Testis (tissue), 2 donors: ENCODE measurements around the gene SLC16A3.

Experiments
- POLR2A ChIP-seq: fragments of 450-650 bp; IDR thresholded peaks from one replicate; pipeline ENCODE4 v1.6.1; 2017; ENCODE audit warnings: antibody characterized with exemption, mild to moderate bottlenecking, moderate library complexity
- TF ChIP-seq, protein P1 (sequence below), 3 experiments: fragments of 450-650 bp in 2 of 3; fragments of 200-600 bp in 1 of 3; sonication (generic) in 1 of 3; IDR thresholded peaks; one replicate each; pipeline ENCODE4 v1.5.1; 2016 to 2019; ENCODE audit warnings: antibody characterized with exemption in 3 of 3, mild to moderate bottlenecking in 2 of 3, moderate library complexity in 1 of 3

DNA sequence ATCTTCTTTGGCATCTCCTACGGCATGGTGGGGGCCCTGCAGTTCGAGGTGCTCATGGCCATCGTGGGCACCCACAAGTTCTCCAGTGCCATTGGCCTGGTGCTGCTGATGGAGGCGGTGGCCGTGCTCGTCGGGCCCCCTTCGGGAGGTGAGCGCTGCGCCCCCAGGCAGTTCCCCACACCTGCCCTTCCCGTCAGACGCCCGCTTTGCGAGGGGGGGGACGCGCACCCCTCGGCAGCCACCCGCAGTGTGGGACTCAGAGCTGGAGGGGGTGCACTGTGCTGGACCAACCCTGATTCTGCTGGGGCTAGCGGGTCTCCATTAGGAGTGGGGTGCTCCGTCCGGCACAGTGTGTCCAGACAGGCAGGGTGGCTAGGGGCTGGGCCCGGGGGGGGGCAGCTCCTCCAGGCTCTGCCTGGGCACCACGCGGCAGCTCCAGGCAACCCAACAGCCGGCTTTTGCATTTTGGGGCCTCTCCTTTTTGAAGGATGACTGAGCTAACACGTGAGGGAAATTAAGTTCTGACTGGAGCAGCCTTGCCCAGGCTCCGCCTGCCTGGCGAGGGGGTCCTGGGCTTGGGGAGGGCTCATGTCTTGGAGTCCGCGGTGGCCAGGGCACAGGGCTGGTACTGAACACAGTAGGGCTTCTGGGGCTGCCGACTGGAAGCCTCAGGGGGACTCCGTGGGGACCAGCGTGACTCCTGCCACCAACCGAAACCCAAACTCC, 9.1 kb downstream of the SLC16A3 start:
- TF ChIP-seq, protein P1, sequence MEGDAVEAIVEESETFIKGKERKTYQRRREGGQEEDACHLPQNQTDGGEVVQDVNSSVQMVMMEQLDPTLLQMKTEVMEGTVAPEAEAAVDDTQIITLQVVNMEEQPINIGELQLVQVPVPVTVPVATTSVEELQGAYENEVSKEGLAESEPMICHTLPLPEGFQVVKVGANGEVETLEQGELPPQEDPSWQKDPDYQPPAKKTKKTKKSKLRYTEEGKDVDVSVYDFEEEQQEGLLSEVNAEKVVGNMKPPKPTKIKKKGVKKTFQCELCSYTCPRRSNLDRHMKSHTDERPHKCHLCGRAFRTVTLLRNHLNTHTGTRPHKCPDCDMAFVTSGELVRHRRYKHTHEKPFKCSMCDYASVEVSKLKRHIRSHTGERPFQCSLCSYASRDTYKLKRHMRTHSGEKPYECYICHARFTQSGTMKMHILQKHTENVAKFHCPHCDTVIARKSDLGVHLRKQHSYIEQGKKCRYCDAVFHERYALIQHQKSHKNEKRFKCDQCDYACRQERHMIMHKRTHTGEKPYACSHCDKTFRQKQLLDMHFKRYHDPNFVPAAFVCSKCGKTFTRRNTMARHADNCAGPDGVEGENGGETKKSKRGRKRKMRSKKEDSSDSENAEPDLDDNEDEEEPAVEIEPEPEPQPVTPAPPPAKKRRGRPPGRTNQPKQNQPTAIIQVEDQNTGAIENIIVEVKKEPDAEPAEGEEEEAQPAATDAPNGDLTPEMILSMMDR (IDR thresholded peaks at IDR 0.05): no peak
- TF ChIP-seq POLR2A: no peak
